AG09319 (cell line): Measurements from ENCODE around the gene RASD1.
"Not testable (repeated sequence)": the region's sequence is repeated elsewhere in the genome, so short reads cannot be mapped to it uniquely, and the experiment has no call there.

Experiments
- DNase-seq: peaks from one replicate; pipeline ENCODE4 v3.0.0-alpha.2; 2010; ENCODE audit warnings: low read depth; ENCODE audit errors: extremely low read depth
- TF ChIP-seq, protein P1 (sequence below): IDR thresholded peaks from 2 replicates; pipeline ENCODE4 v1.5.1; 2011; ENCODE audit warnings: low read depth, mild to moderate bottlenecking, inconsistent platforms, low read length, moderate library complexity

The RASD1 gene

GRCh38 chr17:17469996-17470395 is 26.2 kb downstream of the RASD1 start:
- no peak for DNase-seq
- TF ChIP-seq, protein P1, sequence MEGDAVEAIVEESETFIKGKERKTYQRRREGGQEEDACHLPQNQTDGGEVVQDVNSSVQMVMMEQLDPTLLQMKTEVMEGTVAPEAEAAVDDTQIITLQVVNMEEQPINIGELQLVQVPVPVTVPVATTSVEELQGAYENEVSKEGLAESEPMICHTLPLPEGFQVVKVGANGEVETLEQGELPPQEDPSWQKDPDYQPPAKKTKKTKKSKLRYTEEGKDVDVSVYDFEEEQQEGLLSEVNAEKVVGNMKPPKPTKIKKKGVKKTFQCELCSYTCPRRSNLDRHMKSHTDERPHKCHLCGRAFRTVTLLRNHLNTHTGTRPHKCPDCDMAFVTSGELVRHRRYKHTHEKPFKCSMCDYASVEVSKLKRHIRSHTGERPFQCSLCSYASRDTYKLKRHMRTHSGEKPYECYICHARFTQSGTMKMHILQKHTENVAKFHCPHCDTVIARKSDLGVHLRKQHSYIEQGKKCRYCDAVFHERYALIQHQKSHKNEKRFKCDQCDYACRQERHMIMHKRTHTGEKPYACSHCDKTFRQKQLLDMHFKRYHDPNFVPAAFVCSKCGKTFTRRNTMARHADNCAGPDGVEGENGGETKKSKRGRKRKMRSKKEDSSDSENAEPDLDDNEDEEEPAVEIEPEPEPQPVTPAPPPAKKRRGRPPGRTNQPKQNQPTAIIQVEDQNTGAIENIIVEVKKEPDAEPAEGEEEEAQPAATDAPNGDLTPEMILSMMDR: no peak

DNA sequence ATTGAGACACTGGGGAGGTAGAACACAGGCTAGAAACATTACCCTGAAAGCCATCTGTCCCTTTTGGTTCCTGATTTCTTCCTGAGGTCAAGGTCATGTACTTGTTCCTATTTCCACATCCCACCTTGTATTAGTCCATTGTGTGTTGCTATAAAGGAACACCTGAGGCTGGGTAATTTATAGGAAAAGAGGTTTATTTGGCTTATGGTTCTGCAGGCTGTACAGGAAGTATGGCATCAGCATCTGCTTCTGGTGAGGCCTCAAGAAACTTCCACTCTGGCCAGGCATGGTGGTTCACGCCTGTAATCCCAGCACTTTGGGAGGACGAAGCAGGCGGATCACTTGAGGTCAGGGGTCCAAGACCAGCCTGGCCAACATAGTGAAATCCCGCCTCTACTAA is 26.8 kb downstream of the RASD1 start:
- TF ChIP-seq, protein P1: no peak

GRCh38 chr17:17468217-17469010 is 27.8 kb downstream of the RASD1 start:
- TF ChIP-seq, protein P1: no peak
- DNase-seq: no peak

More for the DNA sequence above, 26.8 kb downstream of the RASD1 start:
- no peak for DNase-seq

- no peak for DNase-seq
These were observed 28.5 kb downstream of the RASD1 start for GRCh38 chr17:17467720-17468119.

GRCh38 chr17:17467016-17467415 is 29.2 kb downstream of the RASD1 start:
- DNase-seq: no peak

More at GRCh38 chr17:17467720-17468119, 28.5 kb downstream of the RASD1 start:
- TF ChIP-seq, protein P1: no peak

DNA sequence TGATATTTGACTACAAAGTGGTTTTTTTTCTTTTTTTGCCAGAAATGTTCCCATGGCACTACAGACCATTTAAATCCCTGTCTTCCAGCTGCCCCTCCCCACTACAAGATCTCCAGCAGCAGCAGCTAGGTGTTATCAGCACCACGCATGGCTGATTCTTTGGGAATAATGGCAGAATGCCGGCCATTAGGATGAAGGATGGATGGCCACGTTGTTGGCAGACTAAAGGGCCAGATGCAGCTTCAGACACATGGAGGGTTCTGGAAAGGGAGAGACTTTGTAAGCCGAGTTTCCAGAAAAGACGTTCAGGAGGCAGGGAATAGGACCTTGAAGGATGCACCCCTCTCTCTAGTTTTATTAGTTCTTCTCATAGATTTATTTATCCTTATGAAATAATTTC is 29.7 kb downstream of the RASD1 start:
- TF ChIP-seq, protein P1: no peak
- no peak for DNase-seq

More at GRCh38 chr17:17467016-17467415, 29.2 kb downstream of the RASD1 start:
- TF ChIP-seq, protein P1: no peak

GRCh38 chr17:17465878-17466277 is 30.3 kb downstream of the RASD1 start:
- not testable (repeated sequence) for DNase-seq

- TF ChIP-seq, protein P1: no peak
These were observed 32.4 kb downstream of the RASD1 start for GRCh38 chr17:17463821-17464220.

More at GRCh38 chr17:17463821-17464220, 32.4 kb downstream of the RASD1 start:
- DNase-seq: no peak
